IPS DF 6.9 (cell line): ENCODE results near the gene ARF5.
A peak's percentile ranks its signal among the peaks of the same experiment; 100 is the strongest.
"Not testable (repeated sequence)": the region's sequence is repeated elsewhere in the genome, so short reads cannot be mapped to it uniquely, and the experiment has no call there.

ENCODE experiments used
- DNase-seq: peaks from one replicate; pipeline ENCODE4 v3.0.0-alpha.2; 2013; ENCODE audit warnings: low read depth, low spot score
- H3K27ac ChIP-seq: one replicate; pipeline ENCODE4 v1.5.1; 2013; ENCODE audit warnings: low read length, control low read depth
- H3K27me3 ChIP-seq: 2 replicates; pipeline ENCODE4 v1.6.1; 2013; ENCODE audit warnings: mild to moderate bottlenecking, low read length; ENCODE audit not compliant: control insufficient read depth, insufficient read depth
- H3K36me3 ChIP-seq: 2 replicates; pipeline ENCODE4 v1.6.1; 2013; ENCODE audit warnings: low read length; ENCODE audit not compliant: control insufficient read depth, insufficient read depth
- H3K4me1 ChIP-seq: 2 replicates; pipeline ENCODE4 v1.6.1; 2013; ENCODE audit warnings: low read length; ENCODE audit not compliant: control insufficient read depth, insufficient read depth
- H3K4me3 ChIP-seq: 2 replicates; pipeline ENCODE4 v1.5.1; 2013; ENCODE audit warnings: mild to moderate bottlenecking, low read length
- H3K9me3 ChIP-seq: 2 replicates; pipeline ENCODE4 v1.6.1; 2013; ENCODE audit warnings: low read length, inconsistent platforms; ENCODE audit not compliant: control insufficient read depth, insufficient read depth
- WGBS: extraction: QIAGEN DNeasy Blood & Tissue Kit; methylation state at CpG from one replicate; pipeline ENCODE4 v1.1.7; 2013; ENCODE audit warnings: mixed read lengths, missing lambda C conversion rate; ENCODE audit not compliant: insufficient read length, insufficient coverage; 5-methylcytosine and 5-hydroxymethylcytosine counted together

Gene ARF5

DNA sequence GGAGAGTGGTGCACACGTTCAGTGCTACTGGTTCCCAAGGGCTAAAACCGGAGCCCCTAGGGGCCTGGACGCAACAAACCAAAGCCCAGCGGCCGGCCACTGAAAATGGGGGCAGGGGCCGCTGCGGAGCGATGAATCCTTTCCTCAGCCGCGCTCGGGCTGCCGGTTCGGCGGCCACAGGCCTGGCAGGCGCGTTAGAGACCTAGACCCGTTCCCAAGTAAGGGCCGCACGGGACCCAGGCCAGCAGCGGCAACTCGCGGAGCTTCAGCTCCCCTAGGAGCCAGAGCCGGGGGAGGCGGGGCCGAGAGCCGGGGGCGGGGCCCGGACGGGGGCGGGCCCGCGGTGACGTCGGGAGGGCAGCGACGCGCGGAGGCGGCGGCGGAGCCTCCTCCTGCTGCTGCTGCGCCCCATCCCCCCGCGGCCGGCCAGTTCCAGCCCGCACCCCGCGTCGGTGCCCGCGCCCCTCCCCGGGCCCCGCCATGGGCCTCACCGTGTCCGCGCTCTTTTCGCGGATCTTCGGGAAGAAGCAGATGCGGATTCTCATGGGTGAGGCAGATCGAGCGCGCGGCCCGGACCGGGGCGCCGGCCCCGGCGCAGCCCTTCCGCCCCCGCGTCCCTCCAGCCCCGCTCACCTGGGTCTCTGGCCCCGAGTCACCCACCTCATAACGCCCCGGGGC lies at the start of gene ARF5:
Gene ARF5, plus strand, starts transcription at position 393 of the 678 bp plus-strand sequence. Its CDS starts 88 bp downstream, at position 481.
- Histone ChIP-seq H3K4me1 (peaks cover 10% of the 10 kb centered on the region; the same call in 1 of the 2 replicates), H3K27ac (no peak within 1 kb of the TSS), H3K9me3 (no peaks in the 10 kb centered on the region), H3K27me3 (peaks cover 9% of the 10 kb centered on the region; the same call in 1 of the 2 replicates), H3K36me3 (peaks cover 8% of the 10 kb centered on the region), H3K4me3 (peak within 1 kb of the TSS; percentile 98)
- no CpG with 5 or more reads among the region's 77 CpGs for WGBS
- no peak for DNase-seq

DNA sequence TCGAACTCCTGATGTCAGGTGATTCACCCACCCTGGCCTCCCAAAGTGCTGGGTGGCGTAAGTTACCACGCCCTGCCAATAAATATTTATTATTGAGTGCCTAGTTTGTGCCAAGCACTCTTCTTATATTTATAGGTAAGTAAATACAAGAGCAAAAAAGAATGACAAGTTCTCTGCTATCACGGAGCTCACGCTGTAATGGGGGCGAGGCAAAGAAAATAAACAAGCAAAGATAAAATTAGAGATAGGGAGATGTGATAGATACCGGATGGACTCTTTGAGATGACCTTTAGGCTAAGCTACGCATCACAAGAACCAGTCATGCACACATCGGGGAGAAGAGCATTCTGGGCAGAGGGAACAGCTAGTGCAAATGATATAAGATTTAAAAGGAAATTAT lies 49.1 kb upstream of the ARF5 start:
- H3K36me3 ChIP-seq, result no peaks in the 10 kb centered on the region
- DNase-seq, result no peak
- H3K4me3 ChIP-seq, result no peak overlapping the region
- H3K4me1 ChIP-seq, result peaks cover 2% of the 10 kb centered on the region; the same call in 1 of the 2 replicates
- no peak overlapping the region for H3K27ac ChIP-seq
- no CpG with 5 or more reads among the region's 9 CpGs for WGBS
- peaks cover 4% of the 10 kb centered on the region; the same call in 1 of the 2 replicates for H3K27me3 ChIP-seq
- H3K9me3 ChIP-seq, result no peaks in the 10 kb centered on the region

DNA sequence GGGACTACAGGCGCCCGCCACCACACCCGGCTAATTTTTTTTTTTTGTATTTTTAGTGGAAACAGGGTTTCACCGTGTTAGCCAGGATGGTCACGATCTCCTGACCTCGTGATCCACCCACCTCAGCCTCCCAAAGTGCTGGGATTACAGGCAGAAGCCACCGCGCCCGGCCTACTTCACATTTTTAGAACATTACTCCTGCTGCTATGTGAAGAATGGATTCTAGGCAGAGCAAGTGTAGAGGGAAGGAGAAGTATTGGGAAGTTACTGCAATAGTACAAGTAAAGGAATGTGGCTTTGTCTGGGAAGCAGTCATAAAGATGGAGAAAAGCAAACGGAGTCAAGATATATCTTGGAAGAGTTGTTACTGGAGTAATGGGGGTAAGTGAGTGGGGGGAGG lies 47.8 kb upstream of the ARF5 start:
- not testable (repeated sequence) for DNase-seq, H3K27me3 ChIP-seq, H3K9me3 ChIP-seq, H3K4me1 ChIP-seq, H3K36me3 ChIP-seq, H3K4me3 ChIP-seq, H3K27ac ChIP-seq
- WGBS, result 100% methylated on average over 1 of the region's 10 CpGs

DNA sequence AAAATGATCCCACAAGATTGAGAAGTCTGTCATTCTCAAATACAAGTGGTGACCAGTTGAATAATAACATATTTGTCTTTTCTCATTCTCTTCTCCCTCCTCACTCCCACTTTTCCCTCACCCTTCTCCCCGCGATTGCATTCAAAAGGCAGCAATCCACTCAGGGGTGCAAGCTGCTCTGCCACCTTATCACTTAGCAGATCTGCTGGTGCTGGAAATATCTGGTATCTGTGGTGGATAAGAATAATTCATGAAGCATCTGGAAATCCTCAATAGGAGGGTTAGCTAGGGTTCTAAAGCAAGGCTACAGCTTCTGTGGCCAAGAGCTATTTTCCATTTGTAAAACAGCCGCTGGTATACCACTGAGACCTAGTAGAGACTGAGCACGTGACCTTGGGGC lies 46.7 kb upstream of the ARF5 start:
- Histone ChIP-seq H3K9me3 (0 out of 2 replicates have a peak, but pooled peaks cover 1% of the 10 kb centered on the region), H3K4me1 (no peaks in the 10 kb centered on the region), H3K27ac (no peak overlapping the region), H3K27me3 (peaks cover 4% of the 10 kb centered on the region; the same call in 1 of the 2 replicates), H3K36me3 (no peaks in the 10 kb centered on the region), H3K4me3 (no peak overlapping the region)
- no CpG with 5 or more reads among the region's 4 CpGs for WGBS
- DNase-seq, result no peak

DNA sequence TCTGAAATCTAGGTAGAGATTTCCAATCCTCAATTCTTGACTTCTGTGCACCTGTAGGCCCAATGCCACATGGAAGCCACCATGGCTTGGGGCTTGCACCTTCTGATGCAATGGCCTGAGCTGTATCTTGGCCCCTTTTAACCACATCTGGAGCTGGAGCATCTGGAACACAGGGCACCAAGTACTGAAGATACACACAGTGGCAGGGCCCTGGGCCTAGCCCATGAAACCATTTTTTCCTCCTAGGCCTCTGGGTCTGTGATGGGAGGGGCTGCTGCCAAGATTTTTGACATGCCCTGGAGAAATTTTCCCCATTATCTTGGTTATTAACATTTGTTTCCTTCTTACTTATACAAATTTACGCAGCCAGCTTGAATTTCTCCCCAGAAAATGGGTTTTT lies 41.9 kb upstream of the ARF5 start:
- Histone ChIP-seq H3K4me3 (no peak overlapping the region), H3K36me3 (no peaks in the 10 kb centered on the region), H3K4me1 (no peaks in the 10 kb centered on the region), H3K27ac (no peak overlapping the region), H3K9me3 (0 out of 2 replicates have a peak, but pooled peaks cover 1% of the 10 kb centered on the region), H3K27me3 (no peaks in the 10 kb centered on the region)
- no CpG with 5 or more reads among the region's 1 CpG for WGBS
- no peak for DNase-seq

DNA sequence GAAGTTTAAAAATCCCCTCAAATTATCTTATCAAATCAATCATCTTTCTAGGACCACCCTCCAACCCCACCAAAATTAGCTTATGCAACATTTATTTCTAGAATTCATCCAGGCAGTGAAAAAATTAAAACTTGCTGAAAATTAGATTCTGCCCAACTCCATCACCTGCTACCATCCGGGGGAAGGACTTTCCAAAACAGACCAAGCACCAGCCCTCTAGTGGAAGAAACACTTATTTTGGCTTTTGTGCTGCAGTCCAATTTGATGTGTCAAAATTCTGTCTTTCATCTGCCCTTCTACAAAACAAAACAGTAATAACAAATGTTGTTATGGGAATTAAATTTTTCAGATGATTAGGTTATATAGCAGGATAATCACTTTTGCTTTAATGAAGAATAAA lies 38.0 kb upstream of the ARF5 start:
- Histone ChIP-seq H3K36me3 (no peaks in the 10 kb centered on the region), H3K4me3 (no peak overlapping the region), H3K4me1 (no peaks in the 10 kb centered on the region), H3K27me3 (no peaks in the 10 kb centered on the region), H3K27ac (no peak overlapping the region), H3K9me3 (0 out of 2 replicates have a peak, but pooled peaks cover 1% of the 10 kb centered on the region)
- no CpG with 5 or more reads among the region's 1 CpG for WGBS
- DNase-seq, result no peak

DNA sequence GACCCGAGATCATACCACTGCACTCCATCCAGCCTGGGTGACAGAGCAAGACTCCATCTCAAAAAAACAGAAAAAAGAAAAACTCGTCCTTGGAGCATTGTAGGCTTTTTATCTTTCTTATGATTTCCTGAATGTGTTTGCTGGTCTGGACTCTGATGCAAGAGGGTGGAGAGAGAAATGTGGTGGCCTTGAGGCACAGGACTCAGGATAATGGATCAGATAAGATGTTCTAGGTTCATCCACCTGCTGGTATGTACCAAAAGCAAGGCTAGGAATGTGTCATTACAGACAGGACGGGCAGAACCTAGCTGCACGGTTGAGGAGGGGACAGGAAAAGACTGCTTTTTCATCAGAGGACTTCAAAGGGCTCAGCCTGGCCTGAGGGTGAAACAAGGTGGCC lies 36.3 kb upstream of the ARF5 start:
- Histone ChIP-seq H3K27me3 (no peaks in the 10 kb centered on the region), H3K4me1 (no peaks in the 10 kb centered on the region), H3K4me3 (no peak overlapping the region), H3K27ac (no peak overlapping the region), H3K9me3 (no peaks in the 10 kb centered on the region), H3K36me3 (no peaks in the 10 kb centered on the region)
- DNase-seq, result no peak
- no CpG with 5 or more reads among the region's 4 CpGs for WGBS

DNA sequence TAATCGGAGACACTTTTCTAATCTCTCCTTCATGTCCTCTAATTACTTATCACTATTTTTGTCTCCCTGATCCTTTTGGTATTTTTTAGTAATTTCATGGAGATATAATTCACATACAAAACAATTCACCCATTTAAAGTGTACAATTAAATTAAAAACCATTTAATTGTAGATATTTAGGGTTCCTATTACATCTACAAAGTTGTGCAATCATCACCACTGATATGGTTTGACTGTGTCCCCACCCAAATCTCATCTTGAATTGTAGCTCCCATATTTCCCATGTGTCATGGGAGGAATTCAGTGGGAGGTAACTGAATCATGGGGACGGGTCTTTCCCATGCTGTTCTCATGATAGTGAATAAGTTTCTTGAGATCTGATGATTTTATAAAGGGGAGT lies 31.8 kb upstream of the ARF5 start:
- WGBS, result no CpG with 5 or more reads among the region's 2 CpGs
- Histone ChIP-seq H3K27me3 (no peaks in the 10 kb centered on the region), H3K4me3 (no peak overlapping the region), H3K4me1 (no peaks in the 10 kb centered on the region), H3K36me3 (no peaks in the 10 kb centered on the region), H3K9me3 (no peaks in the 10 kb centered on the region), H3K27ac (no peak overlapping the region)
- no peak for DNase-seq

DNA sequence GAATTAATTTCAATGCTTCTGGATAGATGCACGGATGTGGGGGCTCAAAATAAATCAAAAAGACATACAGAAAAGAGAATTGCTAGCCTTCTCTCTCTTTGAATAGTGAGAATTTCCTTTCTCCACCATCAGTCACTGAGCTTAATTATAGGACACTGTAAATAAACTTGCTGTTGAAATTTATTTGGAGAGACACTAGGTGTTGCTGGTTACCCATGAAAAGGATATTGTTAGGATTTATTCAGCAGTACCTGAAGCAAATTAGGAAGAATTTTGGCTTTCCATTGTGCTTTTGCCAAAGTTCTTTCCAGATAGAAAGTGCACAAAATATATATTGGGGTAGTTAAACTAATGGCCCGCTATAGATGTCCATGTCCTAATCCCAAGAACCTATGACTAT lies 30.4 kb upstream of the ARF5 start:
- Histone ChIP-seq H3K9me3 (no peaks in the 10 kb centered on the region), H3K36me3 (no peaks in the 10 kb centered on the region), H3K27ac (no peak overlapping the region), H3K4me3 (no peak overlapping the region), H3K27me3 (no peaks in the 10 kb centered on the region), H3K4me1 (no peaks in the 10 kb centered on the region)
- no peak for DNase-seq
- WGBS, result no CpG with 5 or more reads among the region's 2 CpGs

DNA sequence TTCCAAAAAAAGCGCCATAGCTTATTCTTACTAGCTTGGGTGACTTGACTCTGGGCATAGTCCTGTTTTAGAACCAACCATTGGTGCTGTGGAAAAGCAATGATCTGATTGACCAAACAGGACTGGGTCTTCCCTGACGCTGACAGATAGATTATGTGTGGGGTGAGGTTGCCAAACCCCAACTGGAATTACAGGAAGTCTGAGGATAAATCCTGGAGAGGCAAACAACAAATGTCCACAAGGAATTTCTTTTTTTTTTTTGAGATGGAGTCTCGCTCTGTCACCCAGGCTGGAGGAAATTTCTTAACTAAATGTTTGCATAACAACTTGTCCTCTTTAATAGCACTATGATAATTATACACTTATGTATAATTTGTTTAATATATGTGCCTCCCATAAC lies 22.0 kb upstream of the ARF5 start:
- Histone ChIP-seq H3K27me3 (peaks cover 1% of the 10 kb centered on the region), H3K9me3 (no peaks in the 10 kb centered on the region), H3K4me3 (no peak overlapping the region), H3K4me1 (no peaks in the 10 kb centered on the region), H3K36me3 (no peaks in the 10 kb centered on the region), H3K27ac (no peak overlapping the region)
- DNase-seq, result no peak
- WGBS, result no CpG with 5 or more reads among the region's 3 CpGs

DNA sequence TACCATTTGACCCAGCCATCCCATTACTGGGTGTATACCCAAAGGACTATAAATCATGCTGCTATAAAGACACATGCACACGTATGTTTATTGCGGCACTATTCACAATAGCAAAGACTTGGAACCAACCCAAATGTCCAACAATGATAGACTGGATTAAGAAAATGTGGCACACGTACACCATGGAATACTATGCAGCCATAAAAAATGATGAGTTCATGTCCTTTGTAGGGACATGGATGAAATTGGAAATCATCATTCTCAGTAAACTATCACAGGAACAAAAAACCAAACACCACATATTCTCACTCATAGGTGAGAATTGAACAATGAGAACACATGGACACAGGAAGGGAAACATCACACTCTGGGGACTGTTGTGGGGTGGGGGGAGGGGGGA lies 20.2 kb upstream of the ARF5 start:
- not testable (repeated sequence) for H3K27me3 ChIP-seq, H3K4me1 ChIP-seq, H3K36me3 ChIP-seq, H3K27ac ChIP-seq, H3K4me3 ChIP-seq, DNase-seq, H3K9me3 ChIP-seq
- no CpG with 5 or more reads among the region's 3 CpGs for WGBS
